Measurements from ENCODE around the gene LAP3. TPM values are rescaled to one million over a fixed set of nuclear protein-coding genes. Genes with fewer than 3 reads are reported as not detected.

Gene LAP3
- total RNA-seq, 2 experiments from 2014 or later: 132 to 136 TPM

DNA sequence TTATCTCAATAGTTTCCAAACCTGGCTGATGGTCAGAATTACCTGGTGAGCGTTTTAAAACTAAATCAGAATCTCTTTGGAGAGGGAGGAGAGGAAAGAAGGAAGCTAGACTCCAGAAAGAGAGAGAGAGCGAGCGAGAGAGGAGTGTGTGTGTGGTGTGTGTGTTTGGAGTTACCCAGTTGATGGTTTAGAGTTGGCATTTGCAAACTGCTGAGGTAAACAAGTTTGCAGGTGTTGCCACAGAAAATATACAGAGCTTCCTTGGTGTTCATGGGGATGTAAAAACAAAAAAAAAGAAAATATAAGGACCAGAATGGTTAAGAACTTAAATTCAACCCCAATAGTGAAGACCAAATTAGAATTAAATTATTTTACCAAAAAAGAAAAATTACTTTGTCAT is 26.4 kb upstream of the LAP3 start:
- Mint-ChIP-seq H3K4me3 (no peak overlapping the region), H3K9me3 (no peaks in the 10 kb centered on the region), H3K4me1 (peaks cover 10% of the 10 kb centered on the region), H3K27ac (peak overlapping the region; percentile 65), H3K27me3 (peaks cover 12% of the 10 kb centered on the region), H3K36me3 (no peaks in the 10 kb centered on the region)
- POLR2A ChIA-PET: interaction anchor here (1.0 to 2.3 kb wide), 3 partner anchors 26 to 260 kb away, joined by 3 to 9 read pairs (median 3); partner anchors contain the start of genes DCAF16, LAP3, MED28 and NCAPG
- no peak for DNase-seq
- ATAC-seq (ENCODE audit: low read depth): no peak

DNA sequence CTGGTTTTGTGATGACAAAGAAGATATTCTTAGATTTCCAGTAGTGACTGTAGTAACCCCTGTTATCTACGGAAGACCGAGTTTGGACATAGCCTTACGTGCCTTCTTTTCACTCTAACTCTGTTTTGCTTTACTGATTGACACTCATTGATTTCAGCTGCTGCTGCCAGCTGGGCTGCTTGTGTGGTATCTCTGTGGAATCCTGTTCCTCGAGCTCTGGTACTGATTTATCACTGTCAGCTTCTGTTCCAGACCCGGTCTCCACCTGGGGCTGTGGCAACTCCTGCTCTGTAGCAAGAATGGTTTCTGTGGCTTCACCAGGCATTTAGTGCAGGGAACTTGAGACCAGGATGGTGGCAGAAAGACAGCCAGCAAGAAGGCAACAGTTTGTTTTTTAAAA is 24.6 kb upstream of the LAP3 start:
- H3K27me3 Mint-ChIP-seq: peaks cover 14% of the 10 kb centered on the region
- no peak for DNase-seq
- POLR2A ChIA-PET: no interaction called here
- peaks cover 10% of the 10 kb centered on the region for H3K4me1 Mint-ChIP-seq
- ATAC-seq (ENCODE audit: low read depth): no peak
- H3K27ac Mint-ChIP-seq: no peak overlapping the region
- H3K36me3 Mint-ChIP-seq: no peaks in the 10 kb centered on the region
- H3K4me3 Mint-ChIP-seq: no peak overlapping the region
- H3K9me3 Mint-ChIP-seq: no peaks in the 10 kb centered on the region

DNA sequence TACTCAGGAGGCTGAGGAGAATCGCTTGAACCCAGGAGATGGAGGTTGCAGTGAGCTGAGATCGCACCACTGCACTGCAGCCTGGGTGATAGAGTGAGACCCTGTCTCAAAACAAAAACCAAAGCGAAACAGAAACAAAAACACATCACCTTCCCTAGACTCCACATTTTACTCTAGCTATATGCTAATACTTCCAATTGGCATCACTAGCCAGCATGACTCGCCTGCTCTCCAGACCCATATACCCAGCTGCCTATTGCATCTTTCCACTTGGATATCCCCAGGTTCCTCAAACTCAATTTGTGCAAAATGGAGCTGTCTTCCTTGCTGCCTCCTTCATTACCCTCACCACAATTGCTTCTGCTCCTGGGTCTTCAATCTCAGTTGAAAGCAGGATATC is 22.4 kb upstream of the LAP3 start:
- H3K9me3 Mint-ChIP-seq: no peaks in the 10 kb centered on the region
- peaks cover 8% of the 10 kb centered on the region for H3K4me1 Mint-ChIP-seq
- POLR2A ChIA-PET: interaction anchor here (0.9 to 1.2 kb wide), 2 partner anchors 22 to 256 kb away, joined by 3 to 5 read pairs; partner anchors contain the start of genes DCAF16, LAP3 and NCAPG

DNA sequence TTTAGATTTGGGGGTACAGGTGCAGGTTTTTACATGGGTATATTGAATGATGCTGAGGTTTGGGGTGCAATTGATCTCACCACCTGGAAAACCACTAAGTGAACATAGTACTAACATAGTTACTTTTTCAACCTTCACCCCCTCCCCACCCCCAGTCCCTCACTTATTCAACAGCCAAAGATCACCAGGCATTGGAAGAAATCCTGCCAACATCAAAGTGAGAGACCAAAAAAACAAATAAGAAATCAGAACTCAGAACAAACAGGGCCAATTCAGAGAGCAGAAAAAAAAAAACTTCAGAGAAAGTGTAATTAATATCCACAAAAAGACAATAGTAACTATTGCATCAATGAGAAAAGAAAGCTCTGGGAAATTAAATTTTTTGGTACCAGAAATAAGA is 20.5 kb upstream of the LAP3 start:
- Mint-ChIP-seq H3K4me1 (peaks cover 8% of the 10 kb centered on the region), H3K27ac (no peak overlapping the region)

More for the DNA sequence above, 22.4 kb upstream of the LAP3 start:
- H3K27me3 Mint-ChIP-seq: peaks cover 14% of the 10 kb centered on the region
- H3K36me3 Mint-ChIP-seq: no peaks in the 10 kb centered on the region
- H3K27ac Mint-ChIP-seq: no peak overlapping the region
- ATAC-seq (ENCODE audit: low read depth) (no peak), DNase-seq (no peak)
- no peak overlapping the region for H3K4me3 Mint-ChIP-seq

DNA sequence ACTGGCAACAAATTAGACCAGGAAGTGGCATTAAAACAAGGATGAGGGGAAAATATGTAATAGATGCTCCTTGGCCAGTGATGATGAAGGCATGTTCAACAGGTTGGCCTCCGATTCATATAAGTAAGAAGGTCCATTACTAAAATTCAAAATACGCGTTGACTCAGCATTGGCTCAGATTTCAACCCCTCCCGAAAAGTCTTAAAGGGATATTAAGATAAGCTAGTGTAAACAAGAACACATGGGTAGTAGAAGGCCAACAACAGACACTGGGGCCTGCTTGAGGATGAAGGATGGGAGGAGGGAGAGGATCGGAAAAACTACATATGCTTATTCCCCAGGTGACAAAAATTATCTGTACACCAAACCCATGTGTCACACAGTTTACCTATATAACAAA is 19.1 kb upstream of the LAP3 start:
- Mint-ChIP-seq H3K9me3 (no peaks in the 10 kb centered on the region), H3K27me3 (peaks cover 10% of the 10 kb centered on the region), H3K4me1 (peaks cover 8% of the 10 kb centered on the region), H3K27ac (no peak overlapping the region), H3K36me3 (no peaks in the 10 kb centered on the region), H3K4me3 (no peak overlapping the region)
- POLR2A ChIA-PET: no interaction called here
- no peak for DNase-seq
- ATAC-seq (ENCODE audit: low read depth): no peak

More for the DNA sequence above, 20.5 kb upstream of the LAP3 start:
- peaks cover 16% of the 10 kb centered on the region for H3K27me3 Mint-ChIP-seq
- DNase-seq (no peak), ATAC-seq (ENCODE audit: low read depth) (no peak)
- no peaks in the 10 kb centered on the region for H3K9me3 Mint-ChIP-seq
- H3K36me3 Mint-ChIP-seq: no peaks in the 10 kb centered on the region
- POLR2A ChIA-PET: interaction anchor here (1.5 kb wide), 1 partner anchor 20 kb away, joined by 3 read pairs; the partner anchor contains the start of gene LAP3
- no peak overlapping the region for H3K4me3 Mint-ChIP-seq

DNA sequence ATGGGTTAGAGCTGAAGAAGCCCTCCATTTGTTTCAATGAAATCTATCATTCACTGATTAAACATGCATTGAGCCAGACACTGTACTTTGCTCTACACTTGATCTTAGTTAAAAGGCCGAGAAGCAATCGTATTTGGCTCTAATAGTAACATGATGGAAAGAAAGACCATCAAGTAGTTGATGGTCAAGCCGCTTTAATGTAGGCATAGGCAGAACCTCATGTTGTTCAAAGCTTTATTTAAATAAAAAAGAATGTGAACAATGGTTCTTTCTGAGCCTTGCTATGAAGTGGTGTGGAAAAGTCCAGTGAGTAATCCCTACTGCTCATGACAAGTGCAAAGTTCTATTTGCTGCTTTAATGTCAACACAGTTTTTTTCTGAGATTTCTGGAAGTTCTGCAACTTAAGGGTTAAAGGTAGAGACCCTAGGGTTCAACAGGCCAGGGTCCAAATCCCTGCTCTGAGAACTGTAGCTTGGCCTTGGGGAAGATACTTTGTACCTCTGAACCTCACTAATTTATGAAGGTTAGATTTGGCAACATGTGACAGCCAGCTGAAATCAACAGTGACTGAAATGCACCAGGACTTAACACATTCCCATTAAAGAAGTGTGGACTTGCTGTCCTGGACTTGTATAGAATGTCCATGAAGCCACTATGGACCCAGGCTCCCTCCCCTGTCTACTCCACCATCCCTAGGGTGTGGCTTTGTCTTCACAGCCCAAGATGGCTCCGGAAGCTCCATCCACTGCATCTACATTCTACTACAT is 17.9 kb upstream of the LAP3 start:
- Mint-ChIP-seq H3K4me3 (no peak overlapping the region), H3K27ac (no peak overlapping the region), H3K9me3 (no peaks in the 10 kb centered on the region), H3K27me3 (peaks cover 7% of the 10 kb centered on the region), H3K4me1 (peaks cover 8% of the 10 kb centered on the region), H3K36me3 (no peaks in the 10 kb centered on the region)
- no peak for ATAC-seq (ENCODE audit: low read depth)
- no peak for DNase-seq
- POLR2A ChIA-PET: no interaction called here

DNA sequence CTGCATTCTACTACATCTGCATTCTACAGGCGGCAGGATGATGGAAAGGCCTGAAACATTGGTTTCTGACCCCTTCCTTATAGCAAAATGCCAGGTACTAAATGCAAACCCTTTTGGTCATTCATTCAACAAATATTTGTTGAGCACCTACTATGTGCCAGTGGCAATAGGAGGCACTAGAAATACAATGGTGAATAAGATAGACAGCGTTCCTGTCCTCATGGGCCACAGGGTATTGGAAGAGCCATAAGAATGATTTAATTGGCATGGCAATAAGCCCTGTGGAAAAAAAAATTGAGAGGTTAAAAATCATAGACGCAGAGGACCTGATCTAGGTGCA is 17.3 kb upstream of the LAP3 start:
- H3K27ac Mint-ChIP-seq: no peak overlapping the region
- no peaks in the 10 kb centered on the region for H3K9me3 Mint-ChIP-seq
- H3K4me3 Mint-ChIP-seq: no peak overlapping the region
- POLR2A ChIA-PET: no interaction called here
- DNase-seq (no peak), ATAC-seq (ENCODE audit: low read depth) (no peak)
- peaks cover 7% of the 10 kb centered on the region for H3K27me3 Mint-ChIP-seq
- peaks cover 7% of the 10 kb centered on the region for H3K4me1 Mint-ChIP-seq
- H3K36me3 Mint-ChIP-seq: no peaks in the 10 kb centered on the region

DNA sequence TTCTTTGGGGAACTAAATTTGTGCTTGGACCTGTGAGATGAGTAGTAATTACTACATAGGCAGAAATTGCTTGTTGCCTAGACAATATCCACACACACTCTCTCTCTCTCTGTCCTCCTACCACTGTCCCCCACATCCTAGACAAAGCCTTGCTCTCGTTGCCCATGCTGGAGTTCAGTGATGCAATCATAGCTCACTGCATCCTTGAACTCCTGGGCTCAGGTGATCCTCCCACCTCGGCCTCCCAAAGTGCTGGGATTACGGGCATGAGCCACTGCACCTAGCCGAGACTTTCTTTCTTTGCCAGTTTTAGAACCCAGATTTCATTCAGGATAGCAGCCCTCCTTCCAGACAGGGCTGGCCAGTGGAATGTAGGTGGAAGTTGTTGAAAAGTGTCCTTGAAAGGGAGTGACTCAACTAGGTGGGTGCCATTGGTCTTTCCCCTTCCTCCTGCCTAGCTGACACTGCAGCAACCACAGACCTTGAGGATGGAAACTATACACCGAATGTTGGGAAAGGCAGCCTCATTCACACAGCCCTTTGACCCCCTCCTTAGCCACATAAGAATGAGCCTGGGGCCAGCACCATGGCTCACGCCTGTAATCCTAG is 16.8 kb upstream of the LAP3 start:
- Mint-ChIP-seq H3K27me3 (peaks cover 4% of the 10 kb centered on the region), H3K36me3 (no peaks in the 10 kb centered on the region), H3K27ac (no peak overlapping the region), H3K4me1 (peaks cover 2% of the 10 kb centered on the region), H3K9me3 (no peaks in the 10 kb centered on the region), H3K4me3 (no peak overlapping the region)
- POLR2A ChIA-PET: no interaction called here
- DNase-seq (no peak), ATAC-seq (ENCODE audit: low read depth) (no peak)

DNA sequence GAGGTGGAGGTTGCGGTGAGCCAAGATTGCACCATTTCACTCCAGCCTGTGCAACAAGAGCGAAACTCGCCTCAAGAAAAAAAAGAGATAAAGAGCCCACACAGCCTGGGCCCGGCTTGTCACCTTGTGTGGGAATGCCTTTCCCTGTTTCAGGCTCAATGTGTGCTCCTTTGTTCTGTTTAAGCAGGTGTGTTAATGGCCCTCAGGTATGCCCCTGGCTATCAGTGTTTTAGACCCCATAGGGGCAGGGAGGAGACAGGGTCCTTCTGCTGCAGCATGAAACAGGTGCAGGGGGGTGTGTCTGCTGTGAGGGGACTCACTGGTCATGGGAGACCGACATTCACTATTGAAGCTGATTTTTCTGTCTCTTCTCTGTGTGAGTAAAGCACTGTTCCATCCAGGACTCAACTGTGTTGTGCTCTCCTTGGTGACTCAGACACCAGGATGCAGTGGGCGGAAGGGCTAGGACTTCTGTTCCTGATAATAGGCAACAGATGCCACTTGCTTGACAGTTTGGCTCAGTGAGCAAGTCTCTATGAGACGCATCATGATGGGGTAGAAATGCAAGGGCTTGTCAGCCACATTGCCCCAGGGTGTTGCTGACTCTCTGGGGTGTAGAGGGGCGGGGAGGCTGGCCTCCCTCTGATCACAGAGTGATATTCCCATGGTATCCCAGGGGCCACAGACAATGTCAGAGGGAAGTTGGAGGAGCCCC is 15.6 kb upstream of the LAP3 start:
- POLR2A ChIA-PET: no interaction called here
- no peak for ATAC-seq (ENCODE audit: low read depth)
- Mint-ChIP-seq H3K27me3 (peaks cover 4% of the 10 kb centered on the region), H3K4me1 (no peaks in the 10 kb centered on the region), H3K27ac (no peak overlapping the region), H3K4me3 (no peak overlapping the region), H3K36me3 (no peaks in the 10 kb centered on the region), H3K9me3 (no peaks in the 10 kb centered on the region)
- DNase-seq: no peak

DNA sequence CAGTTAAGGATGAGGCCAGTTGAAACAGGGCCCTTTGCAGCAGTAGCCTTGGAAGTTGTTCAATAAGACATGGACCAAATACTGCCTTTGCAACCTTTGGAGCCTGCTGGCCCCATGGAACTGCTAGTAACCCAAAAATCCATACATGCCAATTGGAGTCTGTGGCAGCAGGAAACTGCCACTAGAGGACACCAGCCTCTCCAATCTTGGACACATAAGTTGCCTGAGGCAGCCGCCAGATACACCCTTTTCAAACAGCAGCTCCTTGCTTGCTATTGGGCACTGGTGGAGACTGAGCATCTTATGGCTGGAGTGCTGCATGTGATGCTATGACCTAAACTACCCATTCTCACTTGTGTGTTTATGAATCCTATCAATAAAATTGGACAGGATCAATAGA is 14.8 kb upstream of the LAP3 start:
- no peak overlapping the region for H3K4me3 Mint-ChIP-seq
- no peak overlapping the region for H3K27ac Mint-ChIP-seq
- POLR2A ChIA-PET: no interaction called here
- no peaks in the 10 kb centered on the region for H3K9me3 Mint-ChIP-seq
- H3K36me3 Mint-ChIP-seq: no peaks in the 10 kb centered on the region
- ATAC-seq (ENCODE audit: low read depth): no peak
- DNase-seq: no peak
- no peaks in the 10 kb centered on the region for H3K4me1 Mint-ChIP-seq
- H3K27me3 Mint-ChIP-seq: peaks cover 4% of the 10 kb centered on the region

DNA sequence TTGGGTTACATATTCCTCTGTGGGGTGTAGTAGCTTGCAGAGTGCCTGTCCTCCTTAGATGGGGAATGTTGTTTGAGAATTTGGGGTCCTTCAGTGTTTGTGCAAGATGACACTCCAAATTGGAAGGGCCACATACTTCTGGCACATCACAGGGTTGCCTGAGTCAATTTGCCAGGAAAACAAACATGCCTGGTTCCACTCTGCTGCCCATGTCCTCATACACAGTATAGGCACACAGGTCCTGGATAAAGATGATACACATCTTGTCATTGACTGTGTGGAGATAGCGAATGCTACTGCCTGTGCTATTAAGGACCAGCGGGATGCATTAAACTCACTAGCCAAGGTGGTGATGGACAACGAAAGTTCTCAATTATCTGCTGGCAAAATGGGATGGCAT is 11.2 kb upstream of the LAP3 start:
- Mint-ChIP-seq H3K4me1 (no peaks in the 10 kb centered on the region), H3K4me3 (no peak overlapping the region), H3K27ac (no peak overlapping the region), H3K27me3 (peaks cover 2% of the 10 kb centered on the region), H3K36me3 (no peaks in the 10 kb centered on the region), H3K9me3 (no peaks in the 10 kb centered on the region)
- POLR2A ChIA-PET: interaction anchor here (1.0 kb wide), 1 partner anchor 245 kb away, joined by 3 read pairs; the partner anchor contains the start of gene DCAF16
- DNase-seq (no peak), ATAC-seq (ENCODE audit: low read depth) (no peak)

DNA sequence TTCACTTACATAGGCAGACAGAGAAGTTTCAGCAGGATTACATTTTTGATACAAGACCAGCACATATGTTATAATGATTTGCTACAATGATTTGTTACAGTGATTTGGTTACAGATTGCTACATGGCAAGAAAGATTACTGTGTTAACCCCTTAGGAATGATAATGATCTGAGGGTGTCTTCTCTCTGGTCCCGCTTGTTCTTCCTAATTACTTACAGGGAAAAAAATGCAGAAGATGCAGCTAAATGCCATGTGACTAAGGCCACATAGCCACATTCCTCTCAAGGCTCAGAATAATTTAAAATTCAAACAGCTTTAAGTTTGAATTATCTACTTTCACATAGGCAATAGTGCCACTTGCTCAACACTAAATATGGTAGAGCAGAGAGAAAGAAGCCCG is 9.7 kb upstream of the LAP3 start:
- ATAC-seq (ENCODE audit: low read depth) (no peak), DNase-seq (no peak)
- POLR2A ChIA-PET: no interaction called here
- Mint-ChIP-seq H3K4me3 (no peak overlapping the region), H3K4me1 (no peaks in the 10 kb centered on the region), H3K36me3 (no peaks in the 10 kb centered on the region), H3K27me3 (no peaks in the 10 kb centered on the region), H3K9me3 (no peaks in the 10 kb centered on the region), H3K27ac (no peak overlapping the region)

DNA sequence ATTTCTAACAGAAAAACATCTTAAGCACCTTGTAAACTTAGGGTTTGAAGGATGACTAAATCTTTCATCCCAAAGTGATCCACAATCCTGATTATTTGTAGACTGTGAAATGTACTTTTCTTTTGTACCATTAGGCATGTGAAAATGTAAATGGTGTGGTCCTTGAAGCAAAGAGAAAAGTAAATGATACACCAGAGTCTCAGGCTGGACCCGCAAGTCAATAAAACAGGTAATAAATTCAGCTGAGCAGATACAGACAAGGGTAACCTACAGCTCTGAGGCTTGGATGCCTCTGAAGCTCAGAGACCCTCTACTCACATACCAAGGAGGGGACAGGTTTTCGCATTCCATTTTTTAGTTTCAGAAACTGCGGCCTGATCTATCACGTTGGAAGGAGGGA is 2.8 kb upstream of the LAP3 start:
- DNase-seq (no peak), ATAC-seq (ENCODE audit: low read depth) (no peak)
- POLR2A ChIA-PET: interaction anchor here (1.3 to 1.4 kb wide), 2 partner anchors 39 to 40 kb away, joined by 4 to 5 read pairs; partner anchors contain the start of gene MED28
- Mint-ChIP-seq H3K36me3 (peaks cover 13% of the 10 kb centered on the region), H3K27me3 (no peaks in the 10 kb centered on the region), H3K9me3 (no peaks in the 10 kb centered on the region), H3K4me1 (peaks cover 14% of the 10 kb centered on the region), H3K4me3 (no peak overlapping the region), H3K27ac (peak overlapping the region; percentile 17)
